ENCODE data around the gene GSG1. TPM values are rescaled to one million over a fixed set of nuclear protein-coding genes. Genes with fewer than 3 reads are reported as not detected.

Gene GSG1
- total and polyA plus RNA-seq, 2 of the 8 experiments (the other 6 are each of a cell fraction or from before 2014, with no cell fraction given): 0.89 to 1.4 TPM

DNA sequence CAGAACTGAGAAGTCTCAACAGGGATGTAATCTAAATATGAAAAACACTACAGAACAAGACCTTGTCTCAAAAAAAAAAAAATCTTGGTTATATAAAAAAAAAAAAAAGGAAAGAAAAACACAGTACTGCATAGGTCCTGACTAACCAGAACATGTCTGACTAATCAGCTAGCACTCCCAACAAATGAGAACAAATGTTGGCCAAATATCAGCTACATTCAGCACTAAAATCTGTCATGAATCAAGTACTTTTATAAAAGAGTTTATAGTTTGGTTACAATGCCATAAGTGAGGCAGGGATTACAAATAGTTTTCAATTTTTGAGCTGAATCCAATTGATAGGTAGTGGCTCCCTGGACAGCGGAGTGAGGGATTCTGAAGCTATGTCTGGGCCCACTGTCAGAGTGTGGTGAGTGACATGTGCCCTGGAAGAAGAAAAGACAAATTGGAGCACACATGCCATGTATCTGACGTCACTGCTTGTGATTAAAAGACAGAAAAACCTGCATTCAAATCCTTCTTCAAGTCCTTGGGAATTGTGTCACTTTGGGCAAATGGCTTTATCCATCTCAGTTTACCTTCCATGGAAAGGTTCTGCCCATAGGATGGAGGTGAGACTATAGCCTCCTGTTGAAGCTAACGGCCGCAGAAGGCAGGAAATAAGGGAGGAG lies 64.8 kb downstream of the GSG1 start (continued):
- no peak for TF ChIP-seq POU5F1 (IDR thresholded peaks at IDR 0.05; ENCODE audit: low read depth, low read length)
- no peak for TF ChIP-seq CBX5 (IDR thresholded peaks at IDR 0.05; ENCODE audit: low read depth, low read length)
- no peak for TF ChIP-seq SP2 (IDR thresholded peaks at IDR 0.05; ENCODE audit: low read length)
- TF ChIP-seq RBBP5 (IDR thresholded peaks at IDR 0.05; ENCODE audit: borderline replicate concordance, low read depth, low read length): no peak
- no peak for TF ChIP-seq POLR2AphosphoS5 (IDR thresholded peaks at IDR 0.05; ENCODE audit: low read depth, low read length)

Data from H1 (cell line).